Hematopoietic multipotent progenitor cell treated with erythropoietin and hydrocortisone succinate and interleukin-3 and kit ligand, for 6 days (in vitro differentiated cells): ENCODE measurements around the gene MKNK1.

Experiments
- DNase-seq: peaks from one replicate; pipeline ENCODE4 v3.0.0-alpha.2; 2015

Gene MKNK1

DNA sequence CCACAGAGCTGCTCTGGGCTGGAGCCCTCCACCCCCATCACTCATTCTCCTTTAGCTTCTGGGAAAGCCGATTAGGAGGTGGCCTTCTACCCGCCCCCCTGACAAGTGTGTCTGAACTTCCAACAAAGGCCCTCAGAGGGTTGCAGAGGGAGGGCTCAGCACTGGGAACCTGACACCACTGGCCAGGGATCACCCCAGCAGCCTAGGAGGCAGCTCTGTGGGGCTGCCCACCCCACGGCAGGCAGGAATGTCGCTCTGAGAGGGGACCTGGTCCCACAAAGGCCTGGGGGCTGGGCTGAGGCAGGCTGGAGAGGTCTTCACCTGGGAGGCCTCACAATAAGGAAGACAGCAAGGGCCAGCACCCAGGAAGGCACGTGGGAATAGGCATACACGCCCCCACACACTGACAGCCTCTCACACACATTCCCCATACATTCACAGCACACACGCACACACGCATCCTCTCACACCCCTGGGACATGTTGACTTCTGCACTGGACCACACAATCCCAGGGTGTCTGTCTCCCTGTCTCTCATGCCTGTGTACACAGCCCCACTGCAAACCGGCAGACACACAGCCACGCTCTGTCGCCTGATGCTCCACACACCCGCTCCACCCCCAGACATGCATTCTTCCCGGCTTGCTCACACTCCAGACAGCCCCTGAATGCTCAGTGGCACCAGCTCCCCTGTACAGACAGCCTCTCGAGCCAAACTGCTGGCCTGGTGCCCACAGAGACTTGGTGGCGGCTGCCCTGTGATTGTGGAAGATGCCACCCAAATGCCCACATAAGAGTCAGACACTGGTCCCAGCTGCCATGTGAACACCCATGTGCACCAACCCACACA is 83.8 kb downstream of the MKNK1 start:
- DNase-seq, result no peak

- DNase-seq, result no peak
These were observed 84.9 kb downstream of the MKNK1 start for GRCh38 chr1:46519209-46519608.

DNA sequence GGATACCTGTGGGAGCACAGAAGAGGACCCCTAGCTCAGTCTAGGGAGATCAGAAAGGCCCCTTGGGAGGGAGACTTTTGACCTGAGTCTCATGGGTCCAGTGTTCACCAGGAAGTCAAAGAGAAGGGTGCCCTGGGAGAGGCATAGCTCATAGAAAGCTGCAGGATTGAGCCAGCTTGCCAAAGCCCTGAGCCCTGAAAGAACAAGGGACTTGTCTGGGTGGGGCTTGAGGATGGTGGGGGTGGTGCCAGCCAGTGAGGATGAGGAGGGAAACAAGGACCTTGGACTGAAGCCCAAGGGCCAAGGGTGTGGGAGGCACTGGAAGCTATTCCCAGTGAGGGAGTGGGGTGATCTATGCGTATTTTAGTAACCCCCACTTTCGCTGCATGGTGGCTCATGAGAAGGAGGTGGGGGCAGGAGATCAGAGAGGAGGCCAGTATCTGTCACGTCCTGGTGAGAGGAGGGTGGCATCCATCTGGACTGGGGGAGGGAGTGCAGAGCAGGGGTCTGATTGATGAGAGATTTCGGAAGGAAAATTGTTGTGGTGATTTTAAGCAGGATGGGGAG is 86.1 kb downstream of the MKNK1 start:
- DNase-seq, result no peak

- DNase-seq, result no peak
These were observed 87.0 kb downstream of the MKNK1 start for GRCh38 chr1:46517010-46517600.

DNA sequence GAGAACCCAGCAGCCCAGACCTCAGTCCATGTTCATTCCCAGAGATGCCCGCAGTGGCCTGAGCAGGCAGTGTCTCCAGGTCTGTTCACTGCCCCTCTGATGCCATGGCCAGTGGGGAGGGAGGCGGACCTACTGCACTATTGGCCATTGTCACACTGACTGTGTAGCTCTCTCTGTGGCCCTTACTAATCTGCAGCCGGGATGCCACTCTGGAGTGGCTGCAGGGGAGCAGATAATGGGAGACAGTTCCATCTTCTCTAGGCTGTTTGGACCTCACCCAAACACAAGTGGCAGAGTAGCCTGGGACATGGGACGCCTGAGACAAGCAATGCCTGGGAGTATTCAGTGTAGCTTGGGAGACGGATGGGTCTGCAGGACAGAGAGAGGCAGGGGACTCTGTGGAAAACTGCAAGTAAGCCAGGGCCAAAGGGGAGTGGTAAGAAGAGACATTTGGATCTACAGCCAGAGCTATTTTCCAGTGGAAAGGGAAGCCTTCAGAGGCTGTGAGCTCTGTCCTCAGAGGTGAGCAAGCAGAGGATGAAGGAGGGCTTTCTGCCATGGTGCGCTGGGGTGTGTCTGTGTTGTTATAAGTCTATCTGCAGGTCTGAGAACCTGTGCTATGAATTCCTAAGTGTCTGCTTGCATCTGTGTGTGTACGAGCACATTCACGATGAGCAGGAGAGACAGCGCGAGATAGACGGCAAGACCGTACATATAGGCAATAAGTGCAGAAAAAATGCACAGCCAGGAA is 87.7 kb downstream of the MKNK1 start:
- DNase-seq, result peak; percentile 55

- no peak for DNase-seq
These were observed 88.5 kb downstream of the MKNK1 start for GRCh38 chr1:46515576-46515975.

- DNase-seq, result no peak
These were observed 90.5 kb downstream of the MKNK1 start for GRCh38 chr1:46513536-46513935.

- DNase-seq, result no peak
These were observed 91.3 kb downstream of the MKNK1 start for GRCh38 chr1:46512792-46513190.

DNA sequence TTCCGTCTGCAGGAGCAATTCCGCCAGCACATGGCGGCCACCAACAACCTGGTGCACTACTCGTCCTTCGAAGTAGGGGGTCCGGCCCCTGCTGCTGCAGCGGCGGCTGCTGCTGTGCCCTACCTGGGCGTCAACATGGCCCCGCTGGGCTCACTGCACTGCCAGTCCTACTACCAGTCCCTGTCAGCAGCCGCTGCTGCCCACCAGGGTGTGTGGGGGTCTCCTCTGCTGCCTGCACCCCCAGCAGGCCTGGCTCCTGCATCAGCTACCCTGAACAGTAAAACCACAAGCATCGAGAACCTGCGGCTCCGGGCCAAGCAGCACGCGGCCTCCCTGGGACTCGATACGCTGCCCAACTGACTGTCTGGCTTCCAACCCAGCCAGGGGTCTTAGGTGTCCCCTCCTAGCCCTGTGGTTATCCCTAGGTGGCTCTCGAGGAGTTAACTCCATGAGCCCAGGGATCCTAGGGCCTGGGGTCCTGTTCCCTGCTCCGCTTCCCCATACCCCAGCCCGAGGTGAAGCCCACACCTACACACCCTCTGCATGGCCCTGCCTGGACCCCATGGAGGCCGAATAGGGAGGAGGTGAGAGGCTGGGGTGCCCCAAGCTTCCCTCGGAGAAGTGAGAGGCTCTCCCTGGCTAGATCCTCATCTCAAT is 91.8 kb downstream of the MKNK1 start:
- DNase-seq, result no peak

DNA sequence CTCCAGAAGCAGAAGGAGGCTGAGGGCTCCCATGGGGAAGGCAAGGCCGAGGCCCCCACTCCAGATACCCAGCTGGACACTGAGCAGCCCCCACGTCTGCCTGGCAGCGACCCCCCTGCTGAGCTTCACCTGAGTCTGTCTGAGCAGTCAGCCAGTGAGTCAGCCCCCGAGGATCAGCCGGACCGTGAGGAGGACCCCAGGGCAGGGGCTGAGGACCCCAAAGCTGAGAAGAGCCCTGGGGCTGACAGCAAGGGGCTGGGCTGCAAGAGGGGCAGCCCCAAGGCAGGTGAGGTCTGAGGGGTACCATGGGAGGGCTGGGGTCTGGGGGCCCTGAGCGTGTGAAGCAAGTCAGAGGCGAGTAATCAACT is 93.1 kb downstream of the MKNK1 start:
- DNase-seq, result no peak

- DNase-seq, result no peak
These were observed 93.6 kb downstream of the MKNK1 start for GRCh38 chr1:46510341-46510997.

GRCh38 chr1:46508757-46509156 is 95.3 kb downstream of the MKNK1 start:
- DNase-seq, result no peak
